GM12864 (cell line): Measurements from ENCODE around the gene LAMB1.

Experiments
- DNase-seq: peaks from one replicate; pipeline ENCODE4 v3.0.0-alpha.2; 2011; ENCODE audit warnings: low read depth
- H3K4me3 ChIP-seq: 2 replicates; pipeline ENCODE4 v1.5.1; 2011; ENCODE audit warnings: mild to moderate bottlenecking, low read depth, low read length, control low read depth
- TF ChIP-seq, protein P1 (sequence below): IDR thresholded peaks from 2 replicates; pipeline ENCODE4 v1.5.1; 2011; ENCODE audit warnings: low read depth, mild to moderate bottlenecking, moderate library complexity, low read length, control low read depth, inconsistent platforms; ENCODE audit errors: missing control alignments

LAMB1 gene

DNA sequence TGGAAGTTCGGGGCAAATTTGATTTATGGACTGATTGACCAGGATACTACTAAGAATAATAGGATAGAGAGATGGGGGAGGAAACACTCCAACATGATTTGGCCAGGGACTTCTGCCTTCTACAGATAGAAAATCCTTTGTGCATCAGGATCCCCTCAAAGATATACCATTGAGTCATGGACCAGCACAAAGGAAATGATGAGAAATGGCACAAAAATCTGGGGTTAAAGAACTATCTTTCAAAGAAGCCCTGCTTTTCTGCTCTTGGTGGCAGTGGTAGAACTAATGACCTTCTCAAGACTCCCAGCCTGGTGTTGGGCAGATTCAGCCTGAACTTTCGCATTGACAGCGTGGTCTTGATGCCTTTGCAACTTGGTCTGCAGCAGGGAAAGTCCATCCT, 27.6 kb upstream of the LAMB1 start:
- TF ChIP-seq, protein P1, sequence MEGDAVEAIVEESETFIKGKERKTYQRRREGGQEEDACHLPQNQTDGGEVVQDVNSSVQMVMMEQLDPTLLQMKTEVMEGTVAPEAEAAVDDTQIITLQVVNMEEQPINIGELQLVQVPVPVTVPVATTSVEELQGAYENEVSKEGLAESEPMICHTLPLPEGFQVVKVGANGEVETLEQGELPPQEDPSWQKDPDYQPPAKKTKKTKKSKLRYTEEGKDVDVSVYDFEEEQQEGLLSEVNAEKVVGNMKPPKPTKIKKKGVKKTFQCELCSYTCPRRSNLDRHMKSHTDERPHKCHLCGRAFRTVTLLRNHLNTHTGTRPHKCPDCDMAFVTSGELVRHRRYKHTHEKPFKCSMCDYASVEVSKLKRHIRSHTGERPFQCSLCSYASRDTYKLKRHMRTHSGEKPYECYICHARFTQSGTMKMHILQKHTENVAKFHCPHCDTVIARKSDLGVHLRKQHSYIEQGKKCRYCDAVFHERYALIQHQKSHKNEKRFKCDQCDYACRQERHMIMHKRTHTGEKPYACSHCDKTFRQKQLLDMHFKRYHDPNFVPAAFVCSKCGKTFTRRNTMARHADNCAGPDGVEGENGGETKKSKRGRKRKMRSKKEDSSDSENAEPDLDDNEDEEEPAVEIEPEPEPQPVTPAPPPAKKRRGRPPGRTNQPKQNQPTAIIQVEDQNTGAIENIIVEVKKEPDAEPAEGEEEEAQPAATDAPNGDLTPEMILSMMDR = no peak
- H3K4me3 ChIP-seq = no peak overlapping the region
- no peak for DNase-seq

GRCh38 chr7:108029034-108029433, 26.1 kb upstream of the LAMB1 start:
- no peak overlapping the region for H3K4me3 ChIP-seq
- no peak for DNase-seq
- TF ChIP-seq, protein P1 = no peak

DNA sequence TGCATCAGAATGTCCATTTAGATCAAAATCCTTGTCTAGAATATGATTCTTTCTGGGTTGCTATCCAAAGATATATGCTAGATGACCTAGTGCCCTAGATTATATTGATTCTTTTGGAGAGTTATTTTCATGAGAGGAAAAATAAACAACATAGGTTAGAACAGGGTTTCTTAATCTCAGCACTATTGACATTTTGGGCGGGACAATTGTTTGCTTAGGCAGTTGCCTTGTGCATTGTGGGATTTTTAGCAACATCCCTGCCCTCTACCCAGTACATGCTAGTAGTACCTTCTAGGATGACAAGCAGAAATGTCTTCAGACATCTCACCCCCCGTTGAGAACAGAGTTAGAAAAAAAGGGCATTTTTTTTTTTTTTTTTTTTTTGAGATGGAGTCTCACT, 25.1 kb upstream of the LAMB1 start:
- TF ChIP-seq, protein P1 = no peak
- no peak for DNase-seq
- H3K4me3 ChIP-seq = no peak overlapping the region

GRCh38 chr7:108027239-108027638, 24.3 kb upstream of the LAMB1 start:
- no peak overlapping the region for H3K4me3 ChIP-seq
- TF ChIP-seq, protein P1 = no peak
- DNase-seq = no peak

DNA sequence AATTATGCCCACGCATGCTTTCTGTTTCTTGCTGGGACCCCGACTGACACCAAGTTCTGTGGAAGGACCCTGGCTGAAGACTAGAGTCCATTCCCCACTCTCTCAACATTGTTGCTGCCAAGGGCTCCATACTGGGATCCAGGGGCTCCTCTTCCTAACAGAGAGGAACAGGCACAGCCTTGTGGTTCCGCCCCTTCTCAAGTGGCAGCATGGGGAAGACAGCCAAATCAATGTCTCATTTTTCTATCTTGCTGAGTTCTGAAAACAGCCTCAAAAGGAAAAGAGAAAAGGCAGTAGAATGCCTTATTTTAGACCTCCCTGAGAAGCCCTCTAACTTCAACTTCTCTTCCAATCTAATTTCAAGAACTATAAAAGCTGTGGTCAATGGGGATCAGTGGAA, 23.7 kb upstream of the LAMB1 start:
- H3K4me3 ChIP-seq = no peak overlapping the region
- DNase-seq = no peak
- TF ChIP-seq, protein P1 = no peak

- TF ChIP-seq, protein P1 = no peak
- no peak overlapping the region for H3K4me3 ChIP-seq
- DNase-seq = no peak
Measured at GRCh38 chr7:108026116-108026515, 23.2 kb upstream of the LAMB1 start.

DNA sequence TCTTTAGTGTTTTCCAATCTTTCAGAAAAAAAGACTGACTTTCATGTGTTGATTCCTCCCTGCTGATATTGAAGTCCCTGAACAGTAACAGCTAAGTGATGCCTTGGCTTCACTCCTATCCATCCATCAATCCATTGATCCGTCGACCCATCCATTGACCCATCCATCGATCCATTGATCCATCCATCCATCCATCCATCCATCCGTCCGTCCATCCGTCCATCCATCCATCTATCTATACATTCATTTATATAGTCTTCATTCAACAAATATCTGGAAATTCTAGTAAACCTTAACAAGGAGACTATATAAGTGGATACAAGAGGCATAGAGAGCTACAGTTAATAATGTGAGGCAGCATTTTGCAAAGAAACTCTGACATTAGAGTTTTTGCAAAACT, 21.6 kb upstream of the LAMB1 start:
- no peak overlapping the region for H3K4me3 ChIP-seq
- no peak for DNase-seq
- TF ChIP-seq, protein P1 = no peak
